ENCODE results near the gene PRR12. TPM values are rescaled to one million over a fixed set of nuclear protein-coding genes. Genes with fewer than 3 reads are reported as not detected.

PRR12 gene
- total RNA-seq, 1 donor from 2014 or later: 42.1 TPM

DNA sequence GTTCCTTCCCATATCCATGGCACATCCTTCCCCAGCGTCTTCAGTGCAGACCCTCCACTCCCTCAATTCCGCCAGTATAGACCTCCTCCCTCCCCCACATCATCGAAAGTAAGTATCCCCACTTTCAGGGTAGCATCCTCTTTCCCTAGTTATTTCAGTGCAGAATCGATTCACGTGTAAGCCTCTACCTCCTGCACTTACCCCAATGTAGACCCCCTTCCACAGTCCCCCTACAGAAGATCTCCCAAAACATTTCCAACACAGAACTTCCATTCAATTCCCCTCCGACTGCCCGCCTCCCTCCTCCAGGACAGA lies 74.0 kb downstream of the PRR12 start:
- Mint-ChIP-seq H3K27me3 (no peaks in the 10 kb centered on the region), H3K9me3 (no peaks in the 10 kb centered on the region), H3K4me1 (peaks cover 40% of the 10 kb centered on the region), H3K4me3 (peak overlapping the region; percentile 98), H3K27ac (peak overlapping the region; percentile 95), H3K36me3 (ENCODE audit: low read depth) (peaks cover 51% of the 10 kb centered on the region)
- intact Hi-C loops (cut with micrococcal nuclease): loop anchor here (1.0 to 2.0 kb wide), 4 partner anchors 12 to 212 kb away; partner anchors contain the start of genes ALDH16A1, PRMT1, PRR12 and SCAF1
- TF ChIP-seq, protein P1, sequence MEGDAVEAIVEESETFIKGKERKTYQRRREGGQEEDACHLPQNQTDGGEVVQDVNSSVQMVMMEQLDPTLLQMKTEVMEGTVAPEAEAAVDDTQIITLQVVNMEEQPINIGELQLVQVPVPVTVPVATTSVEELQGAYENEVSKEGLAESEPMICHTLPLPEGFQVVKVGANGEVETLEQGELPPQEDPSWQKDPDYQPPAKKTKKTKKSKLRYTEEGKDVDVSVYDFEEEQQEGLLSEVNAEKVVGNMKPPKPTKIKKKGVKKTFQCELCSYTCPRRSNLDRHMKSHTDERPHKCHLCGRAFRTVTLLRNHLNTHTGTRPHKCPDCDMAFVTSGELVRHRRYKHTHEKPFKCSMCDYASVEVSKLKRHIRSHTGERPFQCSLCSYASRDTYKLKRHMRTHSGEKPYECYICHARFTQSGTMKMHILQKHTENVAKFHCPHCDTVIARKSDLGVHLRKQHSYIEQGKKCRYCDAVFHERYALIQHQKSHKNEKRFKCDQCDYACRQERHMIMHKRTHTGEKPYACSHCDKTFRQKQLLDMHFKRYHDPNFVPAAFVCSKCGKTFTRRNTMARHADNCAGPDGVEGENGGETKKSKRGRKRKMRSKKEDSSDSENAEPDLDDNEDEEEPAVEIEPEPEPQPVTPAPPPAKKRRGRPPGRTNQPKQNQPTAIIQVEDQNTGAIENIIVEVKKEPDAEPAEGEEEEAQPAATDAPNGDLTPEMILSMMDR (IDR thresholded peaks at IDR 0.05): no peak
- POLR2A ChIA-PET: interaction anchor here (0.6 to 7.4 kb wide), 9 partner anchors 10 to 1152 kb away, joined by 3 to 88 read pairs (median 6); partner anchors contain the start of genes PRMT1, PRR12, RPS11 and RRAS
- DNase-seq (no peak), ATAC-seq (ENCODE audit: low read depth) (peak; percentile 1)
- CTCF ChIA-PET: interaction anchor here (1.5 to 2.5 kb wide), 5 partner anchors 8 to 20 kb away, joined by 3 to 8 read pairs (median 4); no protein-coding TSS in a partner anchor

DNA sequence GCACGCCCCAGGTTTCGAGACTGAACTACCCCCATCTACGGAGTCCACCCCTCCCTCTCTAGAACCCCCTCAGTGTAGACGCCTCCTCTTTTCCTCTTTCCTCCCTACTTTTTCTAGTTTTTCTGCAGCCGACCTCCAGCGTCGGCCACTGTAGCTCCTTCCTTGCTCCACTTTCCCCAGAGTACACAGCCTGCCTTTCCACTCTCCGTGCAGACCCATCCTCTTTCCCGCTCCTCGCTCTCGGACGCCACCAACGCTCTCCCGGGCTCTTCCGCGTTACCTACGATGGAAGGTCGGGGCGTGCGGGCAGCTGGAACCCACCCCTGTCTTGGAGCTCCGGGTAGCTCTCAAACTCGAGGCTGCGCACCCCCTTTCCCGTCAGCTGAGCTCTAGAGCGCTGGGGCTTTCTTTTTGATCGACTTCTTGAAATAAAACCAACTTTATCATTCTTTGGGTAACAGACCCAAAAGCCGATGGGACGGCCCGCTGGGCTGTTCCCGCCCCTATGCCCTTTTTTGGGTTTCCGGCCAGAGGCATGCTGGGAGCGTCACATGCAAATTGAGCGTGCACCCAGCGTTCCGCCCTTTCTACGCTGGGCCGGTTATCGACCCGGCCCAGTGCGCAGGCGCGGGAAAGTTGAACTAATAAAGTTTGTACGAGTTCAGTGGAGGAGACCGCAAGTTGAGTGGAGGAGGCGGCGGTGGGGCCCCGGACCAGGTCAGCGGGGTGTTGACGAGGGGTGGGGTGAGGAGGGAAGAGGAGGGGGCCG lies 74.6 kb downstream of the PRR12 start, which contains the start of the genes BCL2L12 and IRF3:
BCL2L12 (plus strand) TSS at position 583 of the 769 bp plus-strand sequence. CDS start 760 bp downstream, outside the sequence.
IRF3 (minus strand) TSS at position 507 of the 769 bp plus-strand sequence. CDS start 1,019 bp downstream, outside the sequence.
- ATAC-seq (ENCODE audit: low read depth) (peak; percentile 86), DNase-seq (peak; percentile 99)
- TF ChIP-seq, protein P1 (IDR thresholded peaks at IDR 0.05): no peak
- no peaks in the 10 kb centered on the region for H3K27me3 Mint-ChIP-seq
- POLR2A ChIA-PET: interaction anchor here (0.5 to 7.4 kb wide), 10 partner anchors 10 to 1865 kb away, joined by 3 to 88 read pairs (median 5); partner anchors contain the start of genes PRMT1, PRR12, RPS11 and RRAS
- peaks cover 46% of the 10 kb centered on the region for H3K36me3 Mint-ChIP-seq (ENCODE audit: low read depth)
- CTCF ChIA-PET: interaction anchor here (1.5 to 2.5 kb wide), 4 partner anchors 11 to 20 kb away, joined by 4 to 8 read pairs (median 6); no protein-coding TSS in a partner anchor
- intact Hi-C loops (cut with micrococcal nuclease): loop anchor here (1.0 to 2.0 kb wide), 4 partner anchors 12 to 212 kb away; partner anchors contain the start of genes ALDH16A1, PRMT1, PRR12 and SCAF1
- H3K4me1 Mint-ChIP-seq: peaks cover 40% of the 10 kb centered on the region
- H3K27ac Mint-ChIP-seq: peak within 1 kb of the TSS; percentile 95
- no peaks in the 10 kb centered on the region for H3K9me3 Mint-ChIP-seq
- peak within 1 kb of the TSS; percentile 98 for H3K4me3 Mint-ChIP-seq

DNA sequence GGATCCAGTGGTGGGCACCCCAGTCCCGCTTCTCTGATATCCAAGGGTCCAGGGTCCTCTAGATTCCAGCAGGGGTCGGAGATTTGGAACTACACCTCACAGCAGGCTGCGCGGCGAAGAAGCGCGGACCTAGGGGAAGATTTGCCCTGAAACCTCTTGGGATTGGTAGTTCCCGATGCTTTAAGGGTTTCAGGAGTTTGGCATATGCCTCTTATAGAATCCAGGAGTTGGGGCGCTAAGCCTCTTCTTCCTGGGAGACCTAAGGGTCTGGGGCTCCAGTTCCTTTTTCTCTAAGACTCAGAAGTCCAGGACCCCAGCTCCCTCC lies 75.1 kb downstream of the PRR12 start:
- ChIA-PET CTCF (interaction anchor here (1.5 to 2.5 kb wide), 2 partner anchors 13 to 15 kb away, joined by 4 to 7 read pairs; no protein-coding TSS in a partner anchor), POLR2A (interaction anchor here (0.5 to 7.4 kb wide), 7 partner anchors 10 to 1865 kb away, joined by 3 to 88 read pairs (median 12); partner anchors contain the start of genes PRMT1, PRR12, RRAS and SCAF1)
- peak overlapping the region; percentile 95 for H3K27ac Mint-ChIP-seq
- intact Hi-C loops (cut with micrococcal nuclease): no loop called here
- ATAC-seq (ENCODE audit: low read depth): no peak
- H3K4me3 Mint-ChIP-seq: peak overlapping the region; percentile 98
- H3K9me3 Mint-ChIP-seq: no peaks in the 10 kb centered on the region
- TF ChIP-seq, protein P1 (IDR thresholded peaks at IDR 0.05): no peak
- peaks cover 42% of the 10 kb centered on the region for H3K36me3 Mint-ChIP-seq (ENCODE audit: low read depth)
- H3K27me3 Mint-ChIP-seq: no peaks in the 10 kb centered on the region
- H3K4me1 Mint-ChIP-seq: peaks cover 40% of the 10 kb centered on the region
- DNase-seq: no peak

DNA sequence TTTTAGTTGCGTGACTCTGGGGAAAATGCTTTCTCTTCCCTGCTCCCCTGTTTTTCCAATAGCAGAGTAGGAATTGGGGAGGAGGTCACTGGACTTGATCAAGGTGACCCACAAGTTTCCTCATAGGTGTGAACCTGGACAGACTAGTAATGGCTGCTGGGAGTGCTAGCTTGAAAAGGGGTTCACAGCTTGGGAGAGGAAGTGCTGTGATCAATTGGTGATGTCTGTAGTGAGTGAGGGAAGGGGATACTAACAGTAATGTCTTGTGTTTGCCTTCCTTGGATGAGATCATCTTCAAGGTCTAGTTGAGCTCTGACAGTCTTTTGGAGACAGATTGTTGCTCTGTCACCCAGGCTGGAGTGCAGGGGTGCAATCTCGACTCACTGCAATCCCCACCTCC lies 76.5 kb downstream of the PRR12 start:
- no peak for ATAC-seq (ENCODE audit: low read depth)
- no peaks in the 10 kb centered on the region for H3K27me3 Mint-ChIP-seq
- intact Hi-C loops (cut with micrococcal nuclease): no loop called here
- no peak for DNase-seq
- TF ChIP-seq, protein P1 (IDR thresholded peaks at IDR 0.05): no peak
- H3K4me3 Mint-ChIP-seq: peak overlapping the region; percentile 98
- peak overlapping the region; percentile 46 for H3K27ac Mint-ChIP-seq
- POLR2A ChIA-PET: interaction anchor here (1.0 to 7.4 kb wide), 2 partner anchors 9 to 22 kb away, joined by 3 to 88 read pairs; partner anchors contain the start of gene PRMT1
- H3K9me3 Mint-ChIP-seq: no peaks in the 10 kb centered on the region
- CTCF ChIA-PET: interaction anchor here (2.5 kb wide), 1 partner anchor 11 kb away, joined by 7 read pairs; no protein-coding TSS in a partner anchor
- peaks cover 47% of the 10 kb centered on the region for H3K4me1 Mint-ChIP-seq
- peaks cover 33% of the 10 kb centered on the region for H3K36me3 Mint-ChIP-seq (ENCODE audit: low read depth)

DNA sequence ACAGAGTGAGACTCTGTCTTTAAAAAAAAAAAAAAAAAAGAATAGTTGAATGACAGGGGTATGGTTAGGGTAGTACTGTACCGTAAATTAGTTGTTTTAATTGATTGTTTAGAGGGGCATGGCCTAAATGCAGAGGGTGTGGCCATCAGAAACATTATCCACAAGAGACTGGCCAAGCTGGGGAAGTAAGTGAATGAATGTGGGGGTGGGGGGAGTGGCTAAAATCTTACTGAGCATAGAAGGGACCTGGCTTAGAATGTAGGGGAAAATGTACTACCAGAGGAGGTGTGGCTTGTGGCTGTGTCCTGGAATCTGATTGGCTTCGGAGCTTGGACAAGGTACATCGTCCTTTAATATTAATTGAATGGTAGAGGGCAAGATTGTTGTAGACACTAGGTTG lies 78.5 kb downstream of the PRR12 start:
- intact Hi-C loops (cut with micrococcal nuclease): no loop called here
- Mint-ChIP-seq H3K27ac (no peak overlapping the region), H3K36me3 (ENCODE audit: low read depth) (peaks cover 22% of the 10 kb centered on the region), H3K9me3 (no peaks in the 10 kb centered on the region), H3K4me3 (no peak overlapping the region), H3K27me3 (no peaks in the 10 kb centered on the region), H3K4me1 (peaks cover 44% of the 10 kb centered on the region)
- POLR2A ChIA-PET: interaction anchor here (0.5 to 0.7 kb wide), 3 partner anchors 107 to 120 kb away, joined by 3 to 8 read pairs (median 5); no protein-coding TSS in a partner anchor
- no peak for DNase-seq
- CTCF ChIA-PET: no interaction called here
- TF ChIP-seq, protein P1 (IDR thresholded peaks at IDR 0.05): no peak
- no peak for ATAC-seq (ENCODE audit: low read depth)

Measured in activated B cell treated with CpG ODN at 0.5 μM for 24 hours (primary cell).